GF-D8 (cell line): Measurements from ENCODE around the gene RBP7.
"Not testable (repeated sequence)": the region's sequence is repeated elsewhere in the genome, so short reads cannot be mapped to it uniquely, and the experiment has no call there.

Source experiments
- DNase-seq: peaks from one replicate; lab custom pipeline; 2025; lab: John Stamatoyannopoulos, UW

The RBP7 gene

GRCh38 chr1:9996624-9997582 lies at the start of gene RBP7:
RBP7 (plus strand) TSS chr1:9997228; CDS start chr1:9997259, 31 bp downstream.
- DNase-seq: no peak

DNA sequence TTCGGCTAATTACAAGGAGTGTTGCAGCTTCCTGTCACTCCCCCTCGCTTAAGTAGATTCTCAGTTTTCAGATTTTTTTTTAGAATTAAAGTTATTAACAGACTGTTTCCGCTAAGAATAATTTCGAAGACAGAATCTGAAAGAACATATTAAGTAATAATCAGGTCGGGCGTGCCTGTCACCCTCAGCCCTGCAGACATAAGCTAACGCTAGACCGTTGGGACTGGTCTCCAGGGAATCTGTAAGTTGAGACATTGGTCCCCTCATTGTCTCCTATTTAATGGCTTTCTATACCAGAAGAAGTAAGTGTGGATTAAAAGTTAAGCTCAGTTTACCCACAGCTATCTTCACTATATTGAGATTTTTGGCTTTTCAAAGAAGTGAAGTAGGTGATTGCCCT lies 39.3 kb upstream of the RBP7 start:
- DNase-seq: no peak

- no peak for DNase-seq
These were observed 37.0 kb upstream of the RBP7 start for GRCh38 chr1:9960011-9960410.

- DNase-seq: no peak
These were observed 36.1 kb upstream of the RBP7 start for GRCh38 chr1:9960706-9961562.

DNA sequence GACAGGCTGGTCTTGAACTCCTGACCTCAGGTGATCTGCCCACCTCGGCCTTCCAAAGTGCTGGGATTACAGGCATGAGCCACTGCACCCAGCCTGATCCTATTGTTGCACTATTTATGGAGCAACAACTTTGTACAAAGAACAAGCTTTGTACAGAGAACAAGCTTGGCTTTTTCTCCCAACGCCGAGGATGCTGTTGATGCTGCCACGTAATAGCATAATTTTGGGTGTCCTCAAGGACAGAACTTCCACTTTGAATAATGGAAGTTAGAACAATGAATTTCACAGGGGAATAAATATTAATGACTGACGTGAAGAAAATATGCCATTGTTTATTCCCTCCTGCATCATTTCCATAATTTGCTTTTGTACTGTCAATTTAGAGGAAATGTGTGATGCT lies 12.8 kb upstream of the RBP7 start:
- no peak for DNase-seq

GRCh38 chr1:9985001-9985400 lies 12.0 kb upstream of the RBP7 start:
- no peak for DNase-seq

GRCh38 chr1:9989773-9990172 lies 7.3 kb upstream of the RBP7 start:
- DNase-seq: no peak

DNA sequence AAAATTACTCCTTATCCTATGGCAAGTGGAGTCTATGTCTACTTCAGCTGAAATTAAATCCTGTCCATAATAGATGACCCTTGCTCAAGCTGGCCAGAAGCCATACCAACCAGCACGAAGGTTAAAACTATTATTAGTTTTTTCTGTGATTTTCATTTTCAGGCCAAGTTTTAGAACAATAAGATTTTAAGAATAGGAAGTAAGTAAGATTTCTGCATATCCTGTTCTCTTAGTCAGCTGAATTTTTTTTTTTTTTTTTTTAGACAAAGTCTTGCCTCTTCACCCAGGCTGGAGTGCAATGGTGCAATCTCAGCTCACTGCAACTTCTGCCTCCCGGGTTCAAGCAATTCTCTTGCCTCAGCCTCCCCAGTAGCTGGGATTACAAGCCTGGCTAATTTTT lies 6.1 kb upstream of the RBP7 start:
- no peak for DNase-seq

- no peak for DNase-seq
These were observed 4.1 kb upstream of the RBP7 start for GRCh38 chr1:9992910-9993309.

GRCh38 chr1:9993561-9994075 lies 3.4 kb upstream of the RBP7 start:
- DNase-seq: no peak

- no peak for DNase-seq
These were observed 4.1 kb downstream of the RBP7 start for GRCh38 chr1:10001016-10001665.

- not testable (repeated sequence) for DNase-seq
These were observed 8.2 kb downstream of the RBP7 start for GRCh38 chr1:10005248-10005647.

GRCh38 chr1:10007169-10007568 lies 10.1 kb downstream of the RBP7 start:
- no peak for DNase-seq

- DNase-seq: no peak
These were observed 17.0 kb downstream of the RBP7 start for GRCh38 chr1:10014016-10014415.

DNA sequence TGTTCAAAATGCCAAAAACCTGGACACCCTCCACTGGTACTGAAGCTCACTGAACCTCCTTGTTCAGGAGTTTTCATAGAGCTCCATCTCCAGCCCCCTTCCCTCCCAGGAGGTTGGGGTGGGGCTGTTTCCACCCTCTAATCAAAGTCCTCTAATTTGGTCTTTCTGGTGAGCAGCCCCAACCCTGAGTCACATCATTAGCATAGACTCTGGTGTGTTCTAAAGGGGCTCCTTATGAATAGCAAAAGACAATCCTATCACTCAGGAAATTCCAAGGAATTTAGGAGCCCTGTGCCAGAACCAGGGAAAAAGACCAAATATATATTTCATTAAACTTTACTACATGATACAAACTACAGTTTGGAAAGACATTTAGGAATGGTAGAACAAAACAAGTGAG lies 22.5 kb downstream of the RBP7 start:
- DNase-seq: no peak

- no peak for DNase-seq
These were observed 23.1 kb downstream of the RBP7 start for GRCh38 chr1:10020086-10020485.

DNA sequence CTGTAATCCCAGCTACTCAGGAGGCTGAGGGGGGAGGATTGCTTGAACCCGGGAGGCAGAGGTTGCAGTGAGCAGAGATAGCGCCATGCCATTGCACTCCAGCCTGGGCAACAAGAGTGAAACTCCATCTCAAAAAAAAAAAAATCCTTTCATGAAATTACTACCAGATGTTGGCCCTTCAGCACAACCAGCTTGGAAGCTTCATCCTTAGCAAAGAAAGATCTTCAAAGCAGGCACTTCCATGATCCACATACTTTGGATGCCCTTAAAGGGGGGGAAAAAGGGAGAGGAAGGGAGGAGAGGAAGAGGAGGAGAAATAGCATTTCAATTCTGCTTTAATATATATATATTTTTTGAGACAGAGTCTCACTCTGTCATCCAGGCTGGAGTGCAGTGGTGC lies 23.6 kb downstream of the RBP7 start:
- DNase-seq: not testable (repeated sequence)

GRCh38 chr1:10021992-10022391 lies 25.0 kb downstream of the RBP7 start:
- not testable (repeated sequence) for DNase-seq

GRCh38 chr1:10022656-10023055 lies 25.6 kb downstream of the RBP7 start:
- no peak for DNase-seq

GRCh38 chr1:10025354-10025753 lies 28.3 kb downstream of the RBP7 start:
- DNase-seq: no peak

DNA sequence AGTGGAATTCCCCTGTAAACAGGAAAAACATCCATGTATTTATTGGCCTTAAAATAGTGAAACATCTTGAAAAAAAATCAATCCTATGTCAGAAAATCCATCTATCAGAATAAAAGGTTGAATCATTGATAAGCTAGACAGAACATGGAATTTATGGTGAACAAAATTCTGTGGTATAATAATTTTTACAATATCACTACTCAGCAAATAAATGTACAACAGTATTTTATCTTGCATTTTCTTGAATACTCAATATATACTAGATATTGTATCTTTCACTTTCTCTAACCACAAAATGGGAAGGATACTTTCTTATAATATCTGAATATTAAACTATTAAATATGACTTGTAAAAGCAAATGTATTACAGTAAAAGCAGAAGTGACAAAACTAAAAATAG lies 30.0 kb downstream of the RBP7 start:
- DNase-seq: no peak

DNA sequence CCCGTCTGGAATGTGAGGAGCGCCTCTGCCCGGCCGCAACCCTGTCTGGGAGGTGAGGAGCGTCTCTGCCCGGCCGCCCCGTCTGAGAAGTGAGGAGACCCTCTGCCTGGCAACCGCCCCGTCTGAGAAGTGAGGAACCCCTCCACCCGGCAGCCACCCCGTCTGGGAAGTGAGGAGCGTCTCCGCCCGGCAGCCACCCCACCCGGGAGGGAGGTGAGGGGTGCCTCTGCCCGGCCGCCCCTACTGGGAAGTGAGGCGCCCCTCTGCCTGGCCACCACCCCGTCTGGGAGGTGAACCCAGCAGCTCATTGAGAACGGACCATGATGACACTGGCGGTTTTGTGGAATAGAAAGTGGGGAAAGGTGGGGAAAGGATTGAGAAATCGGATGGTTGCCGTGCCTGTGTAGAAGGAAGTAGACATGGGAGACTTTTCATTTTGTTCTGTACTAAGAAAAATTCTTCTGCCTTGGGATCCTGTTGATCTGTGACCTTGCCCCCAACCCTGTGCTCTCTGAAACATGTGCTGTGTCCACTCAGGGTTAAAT lies 32.0 kb downstream of the RBP7 start:
- DNase-seq: not testable (repeated sequence)
